WTC11 (cell line): ENCODE results near the gene PCSK5.

Experiments
- E2F4 ChIP-seq: sonication (generic); formaldehyde crosslinking; IDR thresholded peaks from 2 replicates; pipeline ENCODE4 v1.8.1; 2022; ENCODE audit warnings: low read depth, mild to moderate bottlenecking, moderate library complexity, missing genetic modification reagents, borderline replicate concordance
- NR2C2 ChIP-seq: sonication (generic); formaldehyde crosslinking; IDR thresholded peaks from 2 replicates; pipeline ENCODE4 v1.8.0; 2022; ENCODE audit warnings: mild to moderate bottlenecking, missing genetic modification reagents
- NR3C1 ChIP-seq: sonication (generic); formaldehyde crosslinking; conservative IDR thresholded peaks from 2 replicates; pipeline ENCODE4 v1.8.1; 2023; ENCODE audit warnings: low read depth, mild to moderate bottlenecking, missing genetic modification reagents
- TP53 ChIP-seq: sonication (generic); formaldehyde crosslinking; IDR thresholded peaks from 2 replicates; pipeline ENCODE4 v1.8.1; 2023; ENCODE audit warnings: mild to moderate bottlenecking, missing genetic modification reagents
- ZNF232 ChIP-seq: sonication (generic); formaldehyde crosslinking; IDR thresholded peaks from 2 replicates; pipeline ENCODE4 v1.8.0; 2022; ENCODE audit warnings: mild to moderate bottlenecking, missing genetic modification reagents
- ZNF512 ChIP-seq: sonication (generic); formaldehyde crosslinking; IDR thresholded peaks from 2 replicates; pipeline ENCODE4 v1.8.1; 2022; ENCODE audit warnings: missing genetic modification reagents, borderline replicate concordance
- TF ChIP-seq, protein P1 (sequence below): fragments of 200-600 bp; IDR thresholded peaks from 2 replicates; pipeline ENCODE4 v1.8.0; 2022; ENCODE audit warnings: antibody characterized with exemption

- TF ChIP-seq NR3C1 (CRISPR knock-in tag) (no peak), ZNF232 (CRISPR knock-in tag) (no peak), E2F4 (CRISPR knock-in tag) (no peak), TP53 (CRISPR knock-in tag) (no peak), ZNF512 (CRISPR knock-in tag) (no peak), NR2C2 (no peak)
- TF ChIP-seq, protein P1, sequence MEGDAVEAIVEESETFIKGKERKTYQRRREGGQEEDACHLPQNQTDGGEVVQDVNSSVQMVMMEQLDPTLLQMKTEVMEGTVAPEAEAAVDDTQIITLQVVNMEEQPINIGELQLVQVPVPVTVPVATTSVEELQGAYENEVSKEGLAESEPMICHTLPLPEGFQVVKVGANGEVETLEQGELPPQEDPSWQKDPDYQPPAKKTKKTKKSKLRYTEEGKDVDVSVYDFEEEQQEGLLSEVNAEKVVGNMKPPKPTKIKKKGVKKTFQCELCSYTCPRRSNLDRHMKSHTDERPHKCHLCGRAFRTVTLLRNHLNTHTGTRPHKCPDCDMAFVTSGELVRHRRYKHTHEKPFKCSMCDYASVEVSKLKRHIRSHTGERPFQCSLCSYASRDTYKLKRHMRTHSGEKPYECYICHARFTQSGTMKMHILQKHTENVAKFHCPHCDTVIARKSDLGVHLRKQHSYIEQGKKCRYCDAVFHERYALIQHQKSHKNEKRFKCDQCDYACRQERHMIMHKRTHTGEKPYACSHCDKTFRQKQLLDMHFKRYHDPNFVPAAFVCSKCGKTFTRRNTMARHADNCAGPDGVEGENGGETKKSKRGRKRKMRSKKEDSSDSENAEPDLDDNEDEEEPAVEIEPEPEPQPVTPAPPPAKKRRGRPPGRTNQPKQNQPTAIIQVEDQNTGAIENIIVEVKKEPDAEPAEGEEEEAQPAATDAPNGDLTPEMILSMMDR, result no peak
Measured at GRCh38 chr9:76138360-76138759, 247.9 kb downstream of the PCSK5 start.
